ENCODE data around the gene ZSCAN18. TPM values are rescaled to one million over a fixed set of nuclear protein-coding genes. Genes with fewer than 3 reads are reported as not detected.

ZSCAN18 gene
- total RNA-seq, 1 experiment from 2014 or later, result 0.12 TPM

DNA sequence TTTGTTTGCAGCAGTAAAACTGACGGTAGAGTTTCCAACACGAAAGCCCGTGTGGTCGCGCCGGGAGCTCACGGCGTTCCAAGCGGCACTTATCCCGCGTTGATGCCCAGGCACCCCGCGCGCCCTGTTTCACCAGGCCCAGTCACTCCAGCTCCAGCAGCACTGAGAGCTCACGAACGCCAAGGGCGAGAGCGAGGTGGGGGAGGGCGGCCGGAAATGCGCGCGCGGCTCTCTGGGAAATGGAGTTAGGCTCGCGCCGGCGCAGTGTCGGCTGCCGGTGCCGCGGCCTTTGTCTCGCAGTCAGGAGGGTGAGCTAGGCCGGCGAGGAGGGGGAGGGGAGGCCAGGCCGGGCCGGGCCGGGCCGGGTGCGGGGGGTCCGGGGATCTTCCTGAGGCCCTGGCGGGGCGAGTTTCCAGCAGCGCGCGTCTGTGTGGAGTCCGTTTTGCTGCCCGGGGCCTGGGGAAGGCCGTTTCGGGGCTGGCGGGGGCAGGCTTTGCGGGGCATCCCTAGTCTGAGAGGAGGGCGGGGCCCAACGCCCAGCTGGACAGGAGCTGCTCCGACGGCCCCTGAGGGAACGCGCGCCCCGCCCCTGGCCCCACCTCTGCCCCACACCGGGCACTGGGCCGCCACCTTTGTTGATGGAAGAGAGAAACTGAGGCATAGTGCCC is 38.9 kb downstream of the ZSCAN18 start, which contains the start of gene ZNF135 (continued):
- TF ChIP-seq CTCF (IDR thresholded peaks at IDR 0.05 in 2 of 3, conservative IDR thresholded peaks at IDR 0.05 in 1 of 3; ENCODE audit: borderline replicate concordance in 1 of 3, insufficient read depth in 1 of 3, low read depth in 2 of 3, low read length in 2 of 3) (no peak), YY1 (IDR thresholded peaks at IDR 0.05; ENCODE audit: extremely low read depth, insufficient replicate concordance, low read depth, low read length) (no peak), SP1 (IDR thresholded peaks at IDR 0.05; ENCODE audit: low read depth) (no peak), ZBTB33 (IDR thresholded peaks at IDR 0.05; ENCODE audit: extremely low read depth, insufficient replicate concordance, low read length) (no peak)

GRCh38 chr19:58058467-58058866 is 39.6 kb downstream of the ZSCAN18 start:
- Histone ChIP-seq H3K79me2 (ENCODE audit: insufficient read depth, low read length) (no peaks in the 10 kb centered on the region), H3K27me3 (ENCODE audit: insufficient read depth, low read length) (no peaks in the 10 kb centered on the region), H3K36me3 (ENCODE audit: control insufficient read depth in 1 of 2, insufficient read depth in 2 of 2, low read length in 2 of 2) (no peaks in the 10 kb centered on the region), H3K4me2 (ENCODE audit: low read length) (no peak overlapping the region), H3K9me2 (ENCODE audit: insufficient read depth) (no peaks in the 10 kb centered on the region), H3K27ac (ENCODE audit: low read depth, low read length) (no peak overlapping the region), H3K9me3 (ENCODE audit: control insufficient read depth in 1 of 2, insufficient read depth in 1 of 2, low read depth in 1 of 2, low read length in 2 of 2) (peaks cover 3 to 15% of the 10 kb centered on the region in 2 experiments; a peak in 2 of 4 replicates), H2AFZ (ENCODE audit: low read depth, low read length, poor library complexity, severe bottlenecking) (no peak overlapping the region), H4K20me1 (ENCODE audit: insufficient read depth) (no peaks in the 10 kb centered on the region), H3K4me3 (replicated peaks in 1 of 2; ENCODE audit: low read depth in 1 of 2, low read length in 2 of 2) (no peak overlapping the region), H3K9ac (ENCODE audit: low read length) (no peak overlapping the region), H3K4me1 (ENCODE audit: control insufficient read depth in 1 of 2, insufficient read depth in 2 of 2, low read length in 2 of 2) (no peaks in the 10 kb centered on the region)
- DNase-seq (ENCODE audit: low read depth, low spot score) (no peak), ATAC-seq (no peak)
- TF ChIP-seq YY1 (IDR thresholded peaks at IDR 0.05; ENCODE audit: extremely low read depth, insufficient replicate concordance, low read depth, low read length) (no peak), TCF7L2 (IDR thresholded peaks at IDR 0.05; ENCODE audit: borderline replicate concordance, extremely low read depth, insufficient read depth, insufficient read length) (no peak), EZH2 (IDR thresholded peaks at IDR 0.05) (no peak), ZNF274 (IDR thresholded peaks at IDR 0.05; ENCODE audit: low read depth, low read length) (no peak), SRF (IDR thresholded peaks at IDR 0.05; ENCODE audit: low read depth) (no peak), POLR2A (IDR thresholded peaks at IDR 0.05; ENCODE audit: borderline replicate concordance, extremely low read depth, insufficient read depth, insufficient read length) (no peak), ZFX (IDR thresholded peaks at IDR 0.05) (no peak)
- TF ChIP-seq, protein P1, sequence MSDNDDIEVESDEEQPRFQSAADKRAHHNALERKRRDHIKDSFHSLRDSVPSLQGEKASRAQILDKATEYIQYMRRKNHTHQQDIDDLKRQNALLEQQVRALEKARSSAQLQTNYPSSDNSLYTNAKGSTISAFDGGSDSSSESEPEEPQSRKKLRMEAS (IDR thresholded peaks at IDR 0.05), result no peak
- intact Hi-C loops (cut with micrococcal nuclease), result no loop called here
- BruUV-seq (replicated peaks), result no TSS peak
- CTCF ChIA-PET, result no interaction called here
- POLR2A ChIA-PET, result no interaction called here
- RAD21 ChIA-PET (ENCODE audit: low non-redundant PET in 1 of 2, low total read pairs in 2 of 2, uncharacterized antibody in 2 of 2, unreplicated experiment in 2 of 2), result no interaction called here

Data from HCT116 (cell line).